GM19455 (cell line): Measurements from ENCODE around the gene LRMDA.

ENCODE experiments used
- ATAC-seq: cut with Tn5 transposase; IDR thresholded peaks from one replicate; pipeline ENCODE4 v1.9.1; 2021; ENCODE audit not compliant: unreplicated experiment

Gene LRMDA

GRCh38 chr10:75470901-75471300 lies 39.5 kb downstream of the LRMDA start:
- no peak for ATAC-seq

- no peak for ATAC-seq
Observed at GRCh38 chr10:75472685-75473084, 41.3 kb downstream of the LRMDA start.

GRCh38 chr10:75474106-75474505 lies 42.7 kb downstream of the LRMDA start:
- ATAC-seq = no peak

- no peak for ATAC-seq
Observed at GRCh38 chr10:75475460-75476182, 44.2 kb downstream of the LRMDA start.

GRCh38 chr10:75476569-75476968 lies 45.1 kb downstream of the LRMDA start:
- ATAC-seq = no peak

- no peak for ATAC-seq
Observed at GRCh38 chr10:75476985-75477384, 45.6 kb downstream of the LRMDA start.

- no peak for ATAC-seq
Observed at GRCh38 chr10:75477680-75478079, 46.3 kb downstream of the LRMDA start.

- ATAC-seq = no peak
Observed at GRCh38 chr10:75480374-75480773, 49.0 kb downstream of the LRMDA start.

- no peak for ATAC-seq
Observed at GRCh38 chr10:75483188-75483587, 51.8 kb downstream of the LRMDA start.

- no peak for ATAC-seq
Observed at GRCh38 chr10:75484717-75485116, 53.3 kb downstream of the LRMDA start.

GRCh38 chr10:75486591-75486990 lies 55.2 kb downstream of the LRMDA start:
- no peak for ATAC-seq

- ATAC-seq = no peak
Observed at GRCh38 chr10:75487087-75487754, 55.8 kb downstream of the LRMDA start.

GRCh38 chr10:75487755-75488125 lies 56.3 kb downstream of the LRMDA start:
- ATAC-seq = no peak

GRCh38 chr10:75492173-75492925 lies 60.9 kb downstream of the LRMDA start:
- ATAC-seq = no peak

- ATAC-seq = no peak
Observed at GRCh38 chr10:75493464-75493863, 62.0 kb downstream of the LRMDA start.

GRCh38 chr10:75495434-75496190 lies 64.2 kb downstream of the LRMDA start:
- no peak for ATAC-seq

- ATAC-seq = no peak
Observed at GRCh38 chr10:75496191-75496567, 64.8 kb downstream of the LRMDA start.

GRCh38 chr10:75497997-75498883 lies 66.8 kb downstream of the LRMDA start:
- ATAC-seq = no peak

- no peak for ATAC-seq
Observed at GRCh38 chr10:75498884-75499350, 67.5 kb downstream of the LRMDA start.

- no peak for ATAC-seq
Observed at GRCh38 chr10:75499556-75500160, 68.2 kb downstream of the LRMDA start.
